IMR-90 (cell line): Measurements from ENCODE around the gene ALG6. TPM values are rescaled to one million over a fixed set of nuclear protein-coding genes. Genes with fewer than 3 reads are reported as not detected.

Experiments used
- ATAC-seq: fragments of 200-7000 bp; cut with Tn5 transposase; 2 replicates; pipeline ENCODE4 v1.9.1; 2020; ENCODE audit warnings: low read depth, mild to moderate bottlenecking, moderate library complexity
- BruUV-seq: library from RNA; stranded (reverse); fragments of 400-500 nt; replicated peaks from 2 replicates; lab custom pipeline; 2021; lab: Mats Ljungman, UMichigan
- CTCF ChIA-PET: fragments of 300-600 bp; formaldehyde crosslinking; extraction: SDS; loops from one replicate; lab custom pipeline; 2021; ENCODE audit warnings: antibody characterized with exemption; lab: Yijun Ruan, JAX
- POLR2A ChIA-PET: fragments of 300-600 bp; sonication (Branson Sonifier 250); formaldehyde crosslinking; loops from one replicate; lab custom pipeline; 2022; ENCODE audit warnings: antibody characterized with exemption; ENCODE audit not compliant: unreplicated experiment; lab: Charles Lee
- DNase-seq: peaks from one replicate; pipeline ENCODE4 v3.0.0; 2013
- H2AFZ ChIP-seq: replicated peaks from 2 replicates; pipeline ENCODE3; 2013; ENCODE audit warnings: low read length, mild to moderate bottlenecking; ENCODE audit not compliant: poor library complexity
- H2AK5ac ChIP-seq: 2 replicates; pipeline ENCODE4 v1.6.1; 2013; ENCODE audit warnings: low read depth, low read length, inconsistent platforms
- H2AK9ac ChIP-seq: replicated peaks from 2 replicates; pipeline ENCODE3; 2013; ENCODE audit warnings: mild to moderate bottlenecking, low read depth, low read length, moderate library complexity; ENCODE audit not compliant: poor library complexity
- H2BK120ac ChIP-seq: 2 replicates; pipeline ENCODE4 v1.6.1; 2013; ENCODE audit warnings: low read depth, low read length, inconsistent platforms
- H2BK15ac ChIP-seq: 3 replicates; pipeline ENCODE4 v1.6.1; 2013; ENCODE audit warnings: low read depth, low read length, inconsistent platforms
- H2BK20ac ChIP-seq: 2 replicates; pipeline ENCODE4 v1.6.1; 2013; ENCODE audit warnings: low read depth, mild to moderate bottlenecking, inconsistent platforms, low read length, moderate library complexity
- H2BK5ac ChIP-seq: 2 replicates; pipeline ENCODE4 v1.6.1; 2013; ENCODE audit warnings: mild to moderate bottlenecking, low read depth, low read length, inconsistent platforms; ENCODE audit not compliant: poor library complexity, severe bottlenecking
- H3K14ac ChIP-seq: replicated peaks from 2 replicates; pipeline ENCODE4 v1.6.1; 2013; ENCODE audit warnings: low read depth, low read length, inconsistent platforms
- H3K18ac ChIP-seq: 2 replicates; pipeline ENCODE4 v1.6.1; 2013; ENCODE audit warnings: low read depth, low read length, control low read depth
- H3K23ac ChIP-seq: 2 replicates; pipeline ENCODE4 v1.6.1; 2013; ENCODE audit warnings: low read depth, low read length, inconsistent platforms
- H3K27ac ChIP-seq: 2 replicates; pipeline ENCODE4 v1.5.1; 2013; ENCODE audit warnings: mild to moderate bottlenecking, control low read depth, low read length; ENCODE audit not compliant: insufficient read depth
- H3K27me3 ChIP-seq: 2 replicates; pipeline ENCODE4 v1.6.1; 2013; ENCODE audit warnings: low read length; ENCODE audit not compliant: control insufficient read depth, insufficient read depth
- H3K36me3 ChIP-seq: 2 replicates; pipeline ENCODE4 v1.6.1; 2013; ENCODE audit warnings: low read length, mixed read lengths; ENCODE audit not compliant: control insufficient read depth, insufficient read depth
- H3K4ac ChIP-seq: 2 replicates; pipeline ENCODE4 v1.6.1; 2013; ENCODE audit warnings: low read depth, low read length, inconsistent platforms
- H3K4me1 ChIP-seq: 2 replicates; pipeline ENCODE4 v1.6.1; 2013; ENCODE audit warnings: low read length, mixed read lengths; ENCODE audit not compliant: control insufficient read depth, insufficient read depth
- H3K4me2 ChIP-seq: 2 replicates; pipeline ENCODE4 v1.6.1; 2013; ENCODE audit warnings: low read depth, mild to moderate bottlenecking, control low read depth, low read length, moderate library complexity
- H3K4me3 ChIP-seq: 2 replicates; pipeline ENCODE4 v1.5.1; 2013; ENCODE audit warnings: low read depth, mild to moderate bottlenecking, control low read depth, low read length, moderate library complexity; ENCODE audit not compliant: insufficient read depth
- H3K56ac ChIP-seq: 2 replicates; pipeline ENCODE4 v1.6.1; 2013; ENCODE audit warnings: low read length, inconsistent platforms; ENCODE audit not compliant: insufficient read depth; ENCODE audit errors: extremely low read depth
- H3K79me1 ChIP-seq, 2 experiments: 2 replicates each; pipeline ENCODE4 v1.6.1; 2013; ENCODE audit warnings: low read length in 2 of 2, inconsistent platforms in 1 of 2, low read depth in 1 of 2
- H3K9ac ChIP-seq: 2 replicates; pipeline ENCODE4 v1.6.1; 2013; ENCODE audit warnings: low read depth, low read length, control low read depth
- H3K9me1 ChIP-seq: 2 replicates; pipeline ENCODE4 v1.6.1; 2013; ENCODE audit warnings: low read length, inconsistent platforms; ENCODE audit not compliant: insufficient read depth
- H3K9me3 ChIP-seq: 2 replicates; pipeline ENCODE4 v1.6.1; 2013; ENCODE audit warnings: low read length; ENCODE audit not compliant: control insufficient read depth, insufficient read depth
- H4K20me1 ChIP-seq: 2 replicates; pipeline ENCODE4 v1.6.1; 2013; ENCODE audit warnings: low read length, inconsistent platforms; ENCODE audit not compliant: insufficient read depth
- H4K5ac ChIP-seq: 2 replicates; pipeline ENCODE4 v1.6.1; 2013; ENCODE audit warnings: mild to moderate bottlenecking, low read depth, low read length, control low read depth
- H4K8ac ChIP-seq, 2 experiments: 2 replicates each; pipeline ENCODE4 v1.6.1; 2013; ENCODE audit warnings: low read depth in 2 of 2, low read length in 2 of 2, control low read depth in 1 of 2, inconsistent platforms in 1 of 2
- H4K91ac ChIP-seq: 2 replicates; pipeline ENCODE4 v1.6.1; 2013; ENCODE audit warnings: low read depth, low read length, inconsistent platforms; ENCODE audit not compliant: insufficient read depth
- BHLHE40 ChIP-seq: fragments of 150-350 bp; IDR thresholded peaks from 2 replicates; pipeline ENCODE4 v1.6.1; 2016; ENCODE audit warnings: mild to moderate bottlenecking, low read depth, low read length
- CEBPB ChIP-seq: IDR thresholded peaks from 2 replicates; pipeline ENCODE4 v1.6.1; 2012; ENCODE audit warnings: low read depth, low read length, improper control_type of control experiment
- CTCF ChIP-seq: conservative IDR thresholded peaks from 2 replicates; pipeline ENCODE4 v1.5.1; 2012; ENCODE audit warnings: mild to moderate bottlenecking, low read depth, low read length, improper control_type of control experiment
- ELK1 ChIP-seq: fragments of 150-350 bp; IDR thresholded peaks from 2 replicates; pipeline ENCODE4 v1.6.1; 2016; ENCODE audit warnings: low read depth, mild to moderate bottlenecking, low read length, moderate library complexity, borderline replicate concordance
- FOS ChIP-seq: fragments of 150-350 bp; IDR thresholded peaks from 2 replicates; pipeline ENCODE4 v1.6.1; 2016; ENCODE audit warnings: low read depth, low read length
- MAFK ChIP-seq: IDR thresholded peaks from 2 replicates; pipeline ENCODE4 v1.6.1; 2012; ENCODE audit warnings: low read depth, low read length, improper control_type of control experiment
- MAZ ChIP-seq: IDR thresholded peaks from 2 replicates; pipeline ENCODE4 v1.6.1; 2012; ENCODE audit warnings: low read depth, mild to moderate bottlenecking, low read length, improper control_type of control experiment, moderate library complexity, borderline replicate concordance
- MXI1 ChIP-seq: IDR thresholded peaks from 2 replicates; pipeline ENCODE4 v1.6.1; 2012; ENCODE audit warnings: low read depth, mild to moderate bottlenecking, low read length, moderate library complexity, borderline replicate concordance
- NFE2L2 ChIP-seq: fragments of 150-350 bp; IDR thresholded peaks from 2 replicates; pipeline ENCODE4 v1.6.1; 2016; ENCODE audit warnings: low read depth, mild to moderate bottlenecking, low read length
- SMC3 ChIP-seq: fragments of 150-350 bp; IDR thresholded peaks from 2 replicates; pipeline ENCODE4 v1.6.1; 2016; ENCODE audit warnings: low read depth, mild to moderate bottlenecking, antibody characterized with exemption, low read length, moderate library complexity
- USF2 ChIP-seq: fragments of 150-350 bp; IDR thresholded peaks from 2 replicates; pipeline ENCODE4 v1.6.1; 2017; ENCODE audit warnings: mild to moderate bottlenecking, antibody characterized with exemption, low read length, low read depth
- WGBS, 2 experiments: methylation state at CpG; one replicate each; pipeline versions ENCODE4 v1.1.5 to v1.1.7; 2013; ENCODE audit warnings: missing lambda C conversion rate in 2 of 2; ENCODE audit not compliant: insufficient read length in 1 of 2; ENCODE audit errors: extremely low coverage in 2 of 2; 5-methylcytosine and 5-hydroxymethylcytosine counted together
- dilution Hi-C: fragments of 300-500 bp; cut with HindIII; formaldehyde crosslinking; loops from one replicate; pipeline ENCODE4 v1.14.3; 2018; ENCODE audit warnings: low sequenced_read_pairs; ENCODE audit not compliant: unreplicated experiment
- in situ Hi-C: fragments of 300-500 bp; cut with MboI; formaldehyde crosslinking; loops from 3 replicates; pipeline ENCODE4 v1.14.3; 2019; ENCODE audit warnings: low sequenced_read_pairs, inconsistent platforms, mixed read lengths
- intact Hi-C: fragments of 100-400 bp; cut with micrococcal nuclease; formaldehyde crosslinking; loops from 2 replicates; pipeline ENCODE4 v1.10.0; 2022
- polyA plus RNA-seq, 3 experiments: library from polyadenylated mRNA; depleted of rRNA; stranded (reverse); fragments of >200 nt; gene quantifications; 2 replicates each; pipeline ENCODE4 v1.2.3, GENCODE V29; 2012; ENCODE audit warnings: low replicate concordance in 1 of 3
- total RNA-seq: library from RNA; depleted of rRNA; stranded (reverse); fragments of >200 nt; gene quantifications from 2 replicates; pipeline ENCODE4 v1.2.3, GENCODE V29; 2012

The ALG6 gene
- total and polyA plus RNA-seq, 2 of the 4 experiments (the other 2 are of a cell fraction): 4.8 to 6.5 TPM

GRCh38 chr1:63486629-63487028 is 119.2 kb downstream of the ALG6 start:
- ChIA-PET POLR2A (no interaction called here), CTCF (no interaction called here)

More at GRCh38 chr1:63486629-63487028, 119.2 kb downstream of the ALG6 start:
- peak; percentile 27 for ATAC-seq
- no CpG with 5 or more reads among the region's 1 CpG for WGBS, 2 experiments
- H2AK9ac ChIP-seq: no peak overlapping the region
- H3K23ac ChIP-seq: no peak overlapping the region
- no TSS peak for BruUV-seq
- H4K91ac ChIP-seq: no peak overlapping the region
- DNase-seq: peak; percentile 63
- no peak overlapping the region for H2AK5ac ChIP-seq
- no peaks in the 10 kb centered on the region for H3K27me3 ChIP-seq
- TF ChIP-seq USF2: peak; percentile 9; the same call in 1 of the 2 replicates
- no peak for TF ChIP-seq FOS
- no peak for TF ChIP-seq MAZ
- 0 out of 2 replicates have a peak, but pooled peaks have one; percentile 17 for TF ChIP-seq CEBPB
- TF ChIP-seq SMC3: no peak
- no peak for TF ChIP-seq NFE2L2
- no peak for TF ChIP-seq MXI1
- no peak for TF ChIP-seq MAFK
- no peak for TF ChIP-seq BHLHE40
- no peak for TF ChIP-seq CTCF
- no peak for TF ChIP-seq ELK1
- H4K8ac ChIP-seq: no peak overlapping the region
- in situ Hi-C loops: no loop called here
- H3K4me1 ChIP-seq: peaks cover 2% of the 10 kb centered on the region
- no peak overlapping the region for H2BK120ac ChIP-seq
- no peaks in the 10 kb centered on the region for H4K20me1 ChIP-seq
- no peak overlapping the region for H3K27ac ChIP-seq
- no peak overlapping the region for H2AFZ ChIP-seq
- no peak overlapping the region for H3K18ac ChIP-seq
- no peak overlapping the region for H3K56ac ChIP-seq
- no peak overlapping the region for H3K4me2 ChIP-seq
- no peak overlapping the region for H3K4me3 ChIP-seq
- H2BK15ac ChIP-seq: no peak overlapping the region
- no peak overlapping the region for H3K4ac ChIP-seq
- intact Hi-C loops: no loop called here
- dilution Hi-C loops: no loop called here
- no peak overlapping the region for H2BK5ac ChIP-seq
- H3K14ac ChIP-seq: no peak overlapping the region
- H2BK20ac ChIP-seq: no peak overlapping the region
- H3K9me1 ChIP-seq: peaks cover 3% of the 10 kb centered on the region; the same call in 1 of the 2 replicates
- no peak overlapping the region for H4K5ac ChIP-seq
- no peaks in the 10 kb centered on the region for H3K36me3 ChIP-seq
- H3K79me1 ChIP-seq: no peaks in the 10 kb centered on the region
- no peaks in the 10 kb centered on the region for H3K9me3 ChIP-seq
- H3K9ac ChIP-seq: no peak overlapping the region
